ENCODE data around the gene CCT3.
"Not testable (repeated sequence)": the region's sequence is repeated elsewhere in the genome, so short reads cannot be mapped to it uniquely, and the experiment has no call there.

Gene CCT3

DNA sequence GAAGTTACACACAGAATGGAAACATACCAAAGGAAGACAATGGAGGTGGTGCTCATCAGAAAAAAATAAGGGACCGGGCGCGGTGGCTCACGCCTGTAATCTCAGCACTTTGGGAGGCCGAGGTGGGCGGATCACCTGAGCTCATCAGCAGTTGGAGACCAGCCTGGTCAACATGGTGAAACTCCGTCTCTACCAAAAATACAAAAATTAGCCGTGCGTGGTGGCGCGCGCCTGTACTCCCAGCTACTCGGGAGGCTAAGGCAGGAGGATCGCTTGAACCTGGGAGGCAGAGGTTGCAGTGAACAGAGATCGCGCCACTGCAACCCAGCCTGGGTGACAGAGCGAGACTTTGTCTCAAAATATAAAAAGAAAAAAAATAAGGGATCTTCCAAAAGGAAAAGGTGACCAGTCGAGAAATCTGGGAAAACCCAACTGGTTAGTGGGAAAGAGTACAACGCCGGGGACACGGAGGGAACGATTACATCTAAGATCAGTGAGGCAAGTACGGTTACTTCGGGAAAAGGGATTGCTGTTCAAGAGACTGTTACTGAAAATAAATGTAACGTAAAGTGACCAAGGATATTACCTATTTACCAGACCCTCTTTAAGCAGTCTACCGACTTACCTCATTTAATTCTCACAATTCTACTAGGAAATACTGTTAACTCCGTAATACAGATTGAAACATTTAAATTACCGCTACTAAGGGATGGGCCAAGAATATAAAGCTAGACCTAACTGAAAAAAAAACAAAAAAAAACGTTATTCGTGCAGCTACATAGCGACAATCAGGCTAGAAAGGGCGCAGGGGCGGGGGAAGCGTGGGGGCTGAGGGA lies 822 bp downstream of the CCT3 start:
- Histone ChIP-seq H3K36me3 (ENCODE audit: control insufficient read depth in 5 of 5, insufficient read depth in 5 of 5, low read length in 5 of 5) (peaks cover 18 to 33% (median 30%) of the 10 kb centered on the region in 5 donors), H3K4me3 (ENCODE audit: low read depth in 1 of 5, low read length in 5 of 5) (peak overlapping the region; percentile 77 to 98 (median 91)), H3K9me3 (ENCODE audit: control insufficient read depth in 5 of 5, low read length in 5 of 5) (no peaks in the 10 kb centered on the region), H3K9ac (ENCODE audit: low read length in 5 of 5) (peak overlapping the region; percentile 78 to 97 (median 91)), H3K27me3 (ENCODE audit: control insufficient read depth in 5 of 5, insufficient read depth in 4 of 5, low read length in 5 of 5) (no peaks in the 10 kb centered on the region), H3K4me1 (ENCODE audit: control insufficient read depth in 5 of 5, insufficient read depth in 5 of 5, low read length in 5 of 5) (peaks cover 2 to 29% (median 18%) of the 10 kb centered on the region in 5 donors), H3K27ac (ENCODE audit: low read depth, low read length) (peak overlapping the region; percentile 94)

DNA sequence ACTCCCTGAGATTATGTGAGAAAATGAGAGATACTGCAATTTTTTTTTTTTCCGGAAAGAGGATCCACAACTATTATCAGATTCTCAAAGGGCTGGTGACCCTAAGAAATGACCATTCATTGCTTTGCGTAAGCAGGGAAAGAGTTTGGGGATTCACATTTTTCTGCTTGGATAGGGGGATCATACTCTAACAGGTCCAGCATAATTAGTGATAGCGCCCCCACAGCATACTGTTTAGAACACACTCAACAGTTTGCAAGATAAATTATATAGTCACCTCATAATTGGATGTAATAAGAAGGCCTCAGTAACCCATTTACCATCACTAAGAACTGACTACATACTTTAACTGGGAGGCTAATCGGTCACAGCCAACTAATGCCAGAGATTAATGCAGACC lies 1.9 kb downstream of the CCT3 start:
- Histone ChIP-seq H3K36me3 (ENCODE audit: control insufficient read depth in 5 of 5, insufficient read depth in 5 of 5, low read length in 5 of 5) (peaks cover 18 to 42% (median 33%) of the 10 kb centered on the region in 5 donors), H3K27ac (ENCODE audit: low read depth, low read length) (no peak overlapping the region), H3K4me3 (ENCODE audit: low read depth in 1 of 5, low read length in 5 of 5) (peak overlapping the region in 2 of 5 donors; percentile 3 to 42), H3K27me3 (ENCODE audit: control insufficient read depth in 5 of 5, insufficient read depth in 4 of 5, low read length in 5 of 5) (no peaks in the 10 kb centered on the region), H3K4me1 (ENCODE audit: control insufficient read depth in 5 of 5, insufficient read depth in 5 of 5, low read length in 5 of 5) (peaks cover 2 to 29% (median 18%) of the 10 kb centered on the region in 5 donors), H3K9me3 (ENCODE audit: control insufficient read depth in 5 of 5, low read length in 5 of 5) (no peaks in the 10 kb centered on the region), H3K9ac (ENCODE audit: low read length in 5 of 5) (peak overlapping the region in 1 of 5 donors; percentile 21)

DNA sequence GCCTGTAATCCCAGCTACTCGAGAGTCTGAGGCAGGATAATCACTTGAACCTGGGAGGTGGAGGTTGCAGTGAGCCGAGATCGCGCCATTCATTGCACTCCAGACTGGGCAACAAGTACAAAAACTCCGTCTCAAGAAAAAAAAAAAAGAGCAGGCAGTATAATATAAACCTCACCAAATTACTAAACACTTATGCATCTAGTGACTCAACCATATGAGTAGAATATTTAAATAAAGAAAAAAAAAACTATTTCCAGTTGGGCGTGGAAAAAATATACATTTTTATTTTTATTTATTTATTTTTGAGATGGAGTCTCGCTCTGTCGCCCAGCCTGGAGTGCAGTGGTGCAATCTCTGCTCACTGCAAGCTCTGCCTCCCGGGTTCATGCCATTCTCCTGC lies 14.9 kb downstream of the CCT3 start:
- H3K4me3 ChIP-seq (ENCODE audit: low read depth in 1 of 5, low read length in 5 of 5); H3K9me3 ChIP-seq (ENCODE audit: control insufficient read depth in 5 of 5, low read length in 5 of 5); H3K27me3 ChIP-seq (ENCODE audit: control insufficient read depth in 5 of 5, insufficient read depth in 4 of 5, low read length in 5 of 5); H3K9ac ChIP-seq (ENCODE audit: low read length in 5 of 5); H3K4me1 ChIP-seq (ENCODE audit: control insufficient read depth in 5 of 5, insufficient read depth in 5 of 5, low read length in 5 of 5); H3K27ac ChIP-seq (ENCODE audit: low read depth, low read length): not testable (repeated sequence)
- peaks cover 18 to 68% (median 56%) of the 10 kb centered on the region in 5 donors for H3K36me3 ChIP-seq (ENCODE audit: control insufficient read depth in 5 of 5, insufficient read depth in 5 of 5, low read length in 5 of 5)

DNA sequence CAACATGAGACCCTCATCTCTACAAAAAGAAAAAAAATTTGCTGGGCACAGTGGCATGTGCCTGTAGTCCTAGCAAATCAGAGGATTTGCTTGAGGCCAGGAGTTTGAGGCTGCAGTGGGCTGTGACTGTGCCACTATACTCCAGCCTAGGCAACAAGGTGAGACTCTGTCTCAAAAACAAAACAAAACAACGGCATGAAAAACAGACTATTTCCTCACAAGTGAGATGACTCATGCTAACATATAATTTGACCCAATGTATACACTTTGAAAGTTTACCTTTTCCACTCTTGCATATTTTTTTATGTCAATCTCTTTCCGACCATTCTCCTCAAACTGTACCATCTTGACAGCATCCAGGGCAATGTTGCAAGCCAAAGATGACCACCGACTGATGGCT lies 17.5 kb downstream of the CCT3 start:
- Histone ChIP-seq H3K4me3 (ENCODE audit: low read depth in 1 of 5, low read length in 5 of 5) (no peak overlapping the region), H3K9ac (ENCODE audit: low read length in 5 of 5) (no peak overlapping the region), H3K36me3 (ENCODE audit: control insufficient read depth in 5 of 5, insufficient read depth in 5 of 5, low read length in 5 of 5) (peaks cover 32 to 88% (median 80%) of the 10 kb centered on the region in 5 donors), H3K27me3 (ENCODE audit: control insufficient read depth in 5 of 5, insufficient read depth in 4 of 5, low read length in 5 of 5) (no peaks in the 10 kb centered on the region), H3K4me1 (ENCODE audit: control insufficient read depth in 5 of 5, insufficient read depth in 5 of 5, low read length in 5 of 5) (no peaks in the 10 kb centered on the region), H3K27ac (ENCODE audit: low read depth, low read length) (no peak overlapping the region), H3K9me3 (ENCODE audit: control insufficient read depth in 5 of 5, low read length in 5 of 5) (no peaks in the 10 kb centered on the region)

DNA sequence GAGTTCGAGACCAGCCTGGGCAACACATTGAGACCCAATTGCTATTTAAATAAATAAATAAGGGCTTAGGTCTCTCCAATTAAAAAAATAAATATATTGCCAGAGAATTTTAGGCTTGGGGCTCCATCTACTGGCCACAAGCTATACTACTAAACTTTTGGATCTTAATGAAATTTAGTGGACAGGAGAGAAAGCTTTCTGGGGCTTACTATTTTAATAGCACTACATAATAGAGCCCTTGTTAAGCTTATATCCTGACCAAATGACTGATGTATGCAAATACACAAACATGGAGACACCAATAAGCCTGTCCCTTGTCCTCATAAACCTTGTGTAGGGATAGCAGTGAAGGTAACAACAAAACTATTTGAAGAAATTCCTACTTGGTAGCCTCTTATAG lies 18.4 kb downstream of the CCT3 start:
- Histone ChIP-seq H3K27me3 (ENCODE audit: control insufficient read depth in 5 of 5, insufficient read depth in 4 of 5, low read length in 5 of 5) (no peaks in the 10 kb centered on the region), H3K4me3 (ENCODE audit: low read depth in 1 of 5, low read length in 5 of 5) (no peak overlapping the region), H3K9ac (ENCODE audit: low read length in 5 of 5) (no peak overlapping the region), H3K36me3 (ENCODE audit: control insufficient read depth in 5 of 5, insufficient read depth in 5 of 5, low read length in 5 of 5) (peaks cover 34 to 90% (median 78%) of the 10 kb centered on the region in 5 donors), H3K27ac (ENCODE audit: low read depth, low read length) (no peak overlapping the region), H3K9me3 (ENCODE audit: control insufficient read depth in 5 of 5, low read length in 5 of 5) (no peaks in the 10 kb centered on the region), H3K4me1 (ENCODE audit: control insufficient read depth in 5 of 5, insufficient read depth in 5 of 5, low read length in 5 of 5) (no peaks in the 10 kb centered on the region)

DNA sequence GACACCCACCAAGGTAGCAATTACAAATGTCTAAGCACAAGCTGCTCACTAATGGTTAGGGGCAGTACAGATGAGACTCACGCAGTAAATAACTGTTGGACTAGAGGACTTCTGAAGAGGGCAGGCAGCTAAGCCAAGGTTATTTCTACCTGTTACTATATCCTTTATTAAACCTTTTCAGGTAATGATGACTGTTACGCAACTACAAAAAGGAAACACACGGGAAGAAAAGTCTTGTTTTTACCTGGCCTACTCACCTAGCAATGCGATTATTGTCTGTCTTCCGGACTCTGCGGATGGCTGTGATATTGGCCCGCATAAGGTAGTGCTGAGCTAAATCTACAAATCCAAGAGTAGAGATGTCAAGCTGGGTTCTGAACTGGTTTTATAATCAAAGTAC lies 21.2 kb downstream of the CCT3 start:
- Histone ChIP-seq H3K27me3 (ENCODE audit: control insufficient read depth in 5 of 5, insufficient read depth in 4 of 5, low read length in 5 of 5) (no peaks in the 10 kb centered on the region), H3K4me1 (ENCODE audit: control insufficient read depth in 5 of 5, insufficient read depth in 5 of 5, low read length in 5 of 5) (no peaks in the 10 kb centered on the region), H3K9me3 (ENCODE audit: control insufficient read depth in 5 of 5, low read length in 5 of 5) (no peaks in the 10 kb centered on the region), H3K27ac (ENCODE audit: low read depth, low read length) (no peak overlapping the region), H3K9ac (ENCODE audit: low read length in 5 of 5) (no peak overlapping the region), H3K4me3 (ENCODE audit: low read depth in 1 of 5, low read length in 5 of 5) (no peak overlapping the region), H3K36me3 (ENCODE audit: control insufficient read depth in 5 of 5, insufficient read depth in 5 of 5, low read length in 5 of 5) (peaks cover 41 to 93% (median 78%) of the 10 kb centered on the region in 5 donors)

DNA sequence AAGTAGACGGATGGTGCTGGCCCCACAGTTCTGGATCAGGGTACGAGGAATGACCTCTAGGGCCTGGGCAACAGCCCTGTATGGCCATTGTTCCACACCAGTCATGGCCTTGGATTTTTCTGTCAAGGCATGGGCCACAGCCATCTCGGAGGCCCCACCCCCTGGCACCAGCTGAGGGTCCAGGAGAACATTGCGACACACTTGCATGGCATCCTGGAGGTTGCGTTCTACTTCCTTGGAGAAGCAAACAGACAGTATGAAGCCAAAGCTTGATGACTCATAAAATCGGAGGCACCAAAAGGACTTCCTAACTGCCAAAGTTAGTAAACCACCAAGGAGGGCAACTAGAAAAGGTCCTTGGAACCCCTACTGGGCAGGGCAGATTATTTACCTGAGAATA lies 27.1 kb downstream of the CCT3 start:
- H3K4me1 ChIP-seq (ENCODE audit: control insufficient read depth in 5 of 5, insufficient read depth in 5 of 5, low read length in 5 of 5) = peaks cover 0 to 9% (median 0%) of the 10 kb centered on the region in 5 donors
- H3K27me3 ChIP-seq (ENCODE audit: control insufficient read depth in 5 of 5, insufficient read depth in 4 of 5, low read length in 5 of 5) = no peaks in the 10 kb centered on the region
- no peak overlapping the region for H3K4me3 ChIP-seq (ENCODE audit: low read depth in 1 of 5, low read length in 5 of 5)
- peaks cover 30 to 89% (median 69%) of the 10 kb centered on the region in 5 donors for H3K36me3 ChIP-seq (ENCODE audit: control insufficient read depth in 5 of 5, insufficient read depth in 5 of 5, low read length in 5 of 5)
- no peak overlapping the region for H3K27ac ChIP-seq (ENCODE audit: low read depth, low read length)
- no peaks in the 10 kb centered on the region for H3K9me3 ChIP-seq (ENCODE audit: control insufficient read depth in 5 of 5, low read length in 5 of 5)
- H3K9ac ChIP-seq (ENCODE audit: low read length in 5 of 5) = no peak overlapping the region

DNA sequence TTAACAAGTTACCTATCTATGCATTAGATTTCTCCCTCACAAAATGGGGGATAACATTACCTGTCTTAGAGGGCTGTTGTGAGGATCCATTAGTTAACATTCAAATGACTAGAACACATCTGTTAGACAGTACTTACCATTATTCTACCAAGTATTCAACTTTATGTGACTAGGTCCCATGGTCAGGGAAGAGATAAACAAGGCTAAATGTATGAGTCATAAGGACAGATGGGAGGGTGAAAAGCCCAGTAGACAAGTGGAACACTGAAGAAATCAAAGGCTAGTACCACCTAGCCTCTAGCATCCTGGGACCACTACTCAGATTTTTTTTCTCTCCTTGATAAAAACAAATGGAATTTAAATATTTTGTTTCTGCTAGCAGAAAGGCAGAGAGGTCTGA lies 30.0 kb downstream of the CCT3 start:
- H3K9ac ChIP-seq (ENCODE audit: low read length in 5 of 5) = no peak overlapping the region
- H3K36me3 ChIP-seq (ENCODE audit: control insufficient read depth in 5 of 5, insufficient read depth in 5 of 5, low read length in 5 of 5) = peaks cover 19 to 68% (median 50%) of the 10 kb centered on the region in 5 donors
- H3K27ac ChIP-seq (ENCODE audit: low read depth, low read length) = no peak overlapping the region
- peaks cover 0 to 9% (median 0%) of the 10 kb centered on the region in 5 donors for H3K4me1 ChIP-seq (ENCODE audit: control insufficient read depth in 5 of 5, insufficient read depth in 5 of 5, low read length in 5 of 5)
- no peaks in the 10 kb centered on the region for H3K9me3 ChIP-seq (ENCODE audit: control insufficient read depth in 5 of 5, low read length in 5 of 5)
- no peak overlapping the region for H3K4me3 ChIP-seq (ENCODE audit: low read depth in 1 of 5, low read length in 5 of 5)
- no peaks in the 10 kb centered on the region for H3K27me3 ChIP-seq (ENCODE audit: control insufficient read depth in 5 of 5, insufficient read depth in 4 of 5, low read length in 5 of 5)

DNA sequence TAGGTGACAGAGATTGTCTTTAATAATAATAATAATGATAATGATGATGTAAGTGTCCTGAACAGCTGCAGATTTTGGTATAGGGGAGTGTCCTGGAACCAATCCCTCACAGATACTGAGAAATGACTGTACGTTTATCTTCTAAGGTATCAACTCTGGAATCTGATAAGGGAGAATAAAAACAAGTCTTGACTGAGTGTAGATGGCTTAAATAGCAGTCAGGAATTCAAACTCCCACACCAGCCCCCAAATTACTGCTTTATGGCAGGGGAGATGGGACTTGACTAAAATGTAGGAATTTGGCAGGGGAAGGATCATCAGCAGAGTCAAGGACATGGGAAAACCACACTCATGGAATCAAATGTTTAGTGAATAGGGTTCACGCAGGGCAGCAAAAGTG lies 32.9 kb downstream of the CCT3 start:
- no peak overlapping the region for H3K4me3 ChIP-seq (ENCODE audit: low read depth in 1 of 5, low read length in 5 of 5)
- H3K27me3 ChIP-seq (ENCODE audit: control insufficient read depth in 5 of 5, insufficient read depth in 4 of 5, low read length in 5 of 5) = no peaks in the 10 kb centered on the region
- H3K27ac ChIP-seq (ENCODE audit: low read depth, low read length) = no peak overlapping the region
- no peaks in the 10 kb centered on the region for H3K4me1 ChIP-seq (ENCODE audit: control insufficient read depth in 5 of 5, insufficient read depth in 5 of 5, low read length in 5 of 5)
- no peak overlapping the region for H3K9ac ChIP-seq (ENCODE audit: low read length in 5 of 5)
- H3K9me3 ChIP-seq (ENCODE audit: control insufficient read depth in 5 of 5, low read length in 5 of 5) = no peaks in the 10 kb centered on the region
- peaks cover 11 to 41% (median 26%) of the 10 kb centered on the region in 5 donors for H3K36me3 ChIP-seq (ENCODE audit: control insufficient read depth in 5 of 5, insufficient read depth in 5 of 5, low read length in 5 of 5)

DNA sequence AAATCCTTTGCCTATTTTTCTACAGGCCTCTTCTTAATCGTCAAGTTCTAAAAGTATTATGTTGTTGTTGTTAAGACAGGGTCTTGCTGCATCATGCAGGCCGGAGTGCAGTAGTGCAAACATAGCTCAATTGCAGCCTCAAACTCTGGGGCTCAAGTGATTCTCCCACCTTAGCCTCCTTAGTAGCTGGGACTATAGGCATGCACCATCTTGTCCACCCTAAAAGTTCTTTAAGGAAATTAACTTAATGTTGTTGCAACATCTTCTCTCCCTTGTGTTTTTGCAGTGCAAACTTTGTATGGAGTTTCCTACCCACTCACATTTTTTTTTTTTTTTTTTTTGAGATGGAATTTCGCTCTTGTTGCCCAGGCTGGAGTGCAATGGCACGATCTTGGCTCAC lies 34.9 kb downstream of the CCT3 start:
- no peak overlapping the region for H3K27ac ChIP-seq (ENCODE audit: low read depth, low read length)
- no peaks in the 10 kb centered on the region for H3K4me1 ChIP-seq (ENCODE audit: control insufficient read depth in 5 of 5, insufficient read depth in 5 of 5, low read length in 5 of 5)
- no peak overlapping the region for H3K9ac ChIP-seq (ENCODE audit: low read length in 5 of 5)
- peaks cover 5 to 21% (median 8%) of the 10 kb centered on the region in 5 donors for H3K36me3 ChIP-seq (ENCODE audit: control insufficient read depth in 5 of 5, insufficient read depth in 5 of 5, low read length in 5 of 5)
- H3K9me3 ChIP-seq (ENCODE audit: control insufficient read depth in 5 of 5, low read length in 5 of 5) = no peaks in the 10 kb centered on the region
- H3K27me3 ChIP-seq (ENCODE audit: control insufficient read depth in 5 of 5, insufficient read depth in 4 of 5, low read length in 5 of 5) = no peaks in the 10 kb centered on the region
- no peak overlapping the region for H3K4me3 ChIP-seq (ENCODE audit: low read depth in 1 of 5, low read length in 5 of 5)

All from subcutaneous abdominal adipose tissue (tissue), 5 donors.